Endothelial cell (in vitro differentiated cells): ENCODE measurements around the gene RAP2A. TPM values are rescaled to one million over a fixed set of nuclear protein-coding genes. Genes with fewer than 3 reads are reported as not detected.

Source experiments
- DNase-seq: peaks from one replicate; pipeline ENCODE4 v3.0.0; 2021; ENCODE audit warnings: low spot score
- H3K27ac Mint-ChIP-seq: one replicate; pipeline ENCODE4 v1.8.0; 2021; ENCODE audit warnings: mixed read lengths, inconsistent platforms; ENCODE audit not compliant: unreplicated experiment
- H3K27me3 Mint-ChIP-seq: one replicate; pipeline ENCODE4 v1.8.0; 2021; ENCODE audit warnings: mild to moderate bottlenecking, moderate library complexity, mixed read lengths, inconsistent platforms; ENCODE audit not compliant: unreplicated experiment
- H3K36me3 Mint-ChIP-seq: one replicate; pipeline ENCODE4 v1.8.0; 2021; ENCODE audit warnings: mild to moderate bottlenecking, low read depth, mixed read lengths, inconsistent platforms; ENCODE audit not compliant: unreplicated experiment
- H3K4me1 Mint-ChIP-seq: one replicate; pipeline ENCODE4 v1.8.0; 2021; ENCODE audit warnings: mild to moderate bottlenecking, mixed read lengths, inconsistent platforms; ENCODE audit not compliant: unreplicated experiment
- H3K4me3 Mint-ChIP-seq: one replicate; pipeline ENCODE4 v1.8.0; 2021; ENCODE audit warnings: mild to moderate bottlenecking, mixed read lengths, inconsistent platforms; ENCODE audit not compliant: unreplicated experiment
- H3K9me3 Mint-ChIP-seq: one replicate; pipeline ENCODE4 v1.8.0; 2021; ENCODE audit warnings: mixed read lengths, inconsistent platforms; ENCODE audit not compliant: unreplicated experiment
- CTCF ChIP-seq: fragments of 200-600 bp; sonication (generic); IDR thresholded peaks from one replicate; pipeline ENCODE4 v1.5.0; 2021; ENCODE audit warnings: antibody characterized with exemption; ENCODE audit not compliant: unreplicated experiment
- total RNA-seq: library from RNA; stranded (reverse); fragmentation: NEBNext Ultra II Directional; extraction: Animal tissue kit (Norgen Biotek cat#: 25700); gene quantifications from one replicate; pipeline ENCODE4 v1.2.1, GENCODE V29; 2021; ENCODE audit not compliant: unreplicated experiment

The RAP2A gene
- total RNA-seq, 1 donor from 2014 or later = 52.3 TPM

- Mint-ChIP-seq H3K27me3 (no peaks in the 10 kb centered on the region), H3K4me1 (no peaks in the 10 kb centered on the region), H3K27ac (no peak overlapping the region), H3K36me3 (no peaks in the 10 kb centered on the region), H3K4me3 (no peak overlapping the region), H3K9me3 (no peaks in the 10 kb centered on the region)
- DNase-seq = no peak
- no peak for TF ChIP-seq CTCF
Observed at GRCh38 chr13:97483465-97483864, 49.5 kb downstream of the RAP2A start.

GRCh38 chr13:97484301-97484700, 50.3 kb downstream of the RAP2A start:
- Mint-ChIP-seq H3K4me1 (no peaks in the 10 kb centered on the region), H3K9me3 (no peaks in the 10 kb centered on the region)

GRCh38 chr13:97485320-97485719, 51.4 kb downstream of the RAP2A start:
- Mint-ChIP-seq H3K27me3 (no peaks in the 10 kb centered on the region), H3K27ac (no peak overlapping the region), H3K36me3 (no peaks in the 10 kb centered on the region), H3K4me1 (no peaks in the 10 kb centered on the region), H3K4me3 (no peak overlapping the region), H3K9me3 (no peaks in the 10 kb centered on the region)
- DNase-seq = no peak
- TF ChIP-seq CTCF = no peak

More at GRCh38 chr13:97484301-97484700, 50.3 kb downstream of the RAP2A start:
- TF ChIP-seq CTCF = no peak
- DNase-seq = no peak
- Mint-ChIP-seq H3K4me3 (no peak overlapping the region), H3K27ac (no peak overlapping the region), H3K36me3 (no peaks in the 10 kb centered on the region), H3K27me3 (no peaks in the 10 kb centered on the region)

- H3K4me1 Mint-ChIP-seq = peaks cover 5% of the 10 kb centered on the region
- DNase-seq = no peak
- TF ChIP-seq CTCF = no peak
- H3K27ac Mint-ChIP-seq = no peak overlapping the region
- no peaks in the 10 kb centered on the region for H3K36me3 Mint-ChIP-seq
- H3K4me3 Mint-ChIP-seq = no peak overlapping the region
- H3K9me3 Mint-ChIP-seq = no peaks in the 10 kb centered on the region
- peaks cover 1% of the 10 kb centered on the region for H3K27me3 Mint-ChIP-seq
Observed at GRCh38 chr13:97490702-97491307, 56.8 kb downstream of the RAP2A start.

- Mint-ChIP-seq H3K36me3 (no peaks in the 10 kb centered on the region), H3K9me3 (no peaks in the 10 kb centered on the region)
Observed at GRCh38 chr13:97491452-97491851, 57.5 kb downstream of the RAP2A start.

More at GRCh38 chr13:97491452-97491851, 57.5 kb downstream of the RAP2A start:
- Mint-ChIP-seq H3K27ac (no peak overlapping the region), H3K27me3 (peaks cover 1% of the 10 kb centered on the region), H3K4me3 (no peak overlapping the region), H3K4me1 (peaks cover 5% of the 10 kb centered on the region)
- DNase-seq = no peak
- TF ChIP-seq CTCF = no peak
